Erythroblast (primary cell): ENCODE data around the gene FAM3D.

Source experiments
- GATA1 ChIP-seq: IDR thresholded peaks from 2 replicates; pipeline ENCODE4 v1.6.1; 2011; ENCODE audit warnings: low read depth, mild to moderate bottlenecking, control low read depth, low read length, moderate library complexity
- POLR2A ChIP-seq: IDR thresholded peaks from 2 replicates; pipeline ENCODE4 v1.6.1; 2011; ENCODE audit warnings: mild to moderate bottlenecking, low read length

GRCh38 chr3:58585994-58586393, 80.6 kb downstream of the FAM3D start:
- TF ChIP-seq POLR2A (no peak), GATA1 (no peak)
